B cell (primary cell): Measurements from ENCODE around the gene ZNRD2. TPM values are rescaled to one million over a fixed set of nuclear protein-coding genes. Genes with fewer than 3 reads are reported as not detected.

Experiments used
- ATAC-seq: fragments of 200-7000 bp; cut with Tn5 transposase; one replicate; pipeline ENCODE4 v1.10.0; 2021; ENCODE audit warnings: low read depth, mild to moderate bottlenecking, moderate number of reproducible peaks, moderate library complexity
- CTCF ChIA-PET: fragments of 350-600 bp; sonication (Branson Sonifier 250); formaldehyde crosslinking; loops from one replicate; lab custom pipeline; 2021; ENCODE audit warnings: antibody characterized with exemption, inconsistent platforms; lab: Charles Lee
- POLR2A ChIA-PET: fragments of 350-600 bp; sonication (Branson Sonifier 250); formaldehyde crosslinking; loops from one replicate; lab custom pipeline; 2021; ENCODE audit warnings: antibody characterized with exemption; lab: Charles Lee
- DNase-seq: peaks from one replicate; pipeline ENCODE4 v3.0.0; 2013
- H2AFZ ChIP-seq: 2 replicates; pipeline ENCODE4 v1.6.1; 2012; ENCODE audit warnings: mild to moderate bottlenecking, low read depth, low read length; ENCODE audit not compliant: insufficient read depth, poor library complexity, severe bottlenecking
- H3K27ac ChIP-seq, 2 donors: 1 replicate in 1 of 2; 2 replicates in 1 of 2; pipeline ENCODE4 v1.5.1; 2012 to 2013; ENCODE audit warnings: low read length in 2 of 2, mild to moderate bottlenecking in 2 of 2, moderate library complexity in 1 of 2
- H3K27me3 ChIP-seq, 4 experiments: fragments of 200-600 bp in 1 of 4; sonication (generic) in 1 of 4; replicated peaks in 1 of 4; 1 replicate in 2 of 4; 2 replicates in 2 of 4; pipeline versions ENCODE4 v1.6.1 to v1.7.0; 2013 to 2016; ENCODE audit warnings: low read length in 3 of 4, mild to moderate bottlenecking in 2 of 4, mixed read lengths in 1 of 4, moderate library complexity in 1 of 4; ENCODE audit not compliant: insufficient read depth in 4 of 4, control insufficient read depth in 3 of 4; ENCODE audit errors: control extremely low read depth in 1 of 4
- H3K36me3 ChIP-seq, 2 experiments: replicated peaks in 1 of 2; 1 replicate in 1 of 2; 2 replicates in 1 of 2; pipeline versions ENCODE4 v1.6.1 to v1.7.1; 2013; ENCODE audit warnings: low read length in 1 of 2; ENCODE audit not compliant: insufficient read depth in 2 of 2, control insufficient read depth in 1 of 2; ENCODE audit errors: control extremely low read depth in 1 of 2, extremely low read depth in 1 of 2
- H3K4me1 ChIP-seq, 2 donors: fragments of 200-600 bp in 1 of 2; sonication (generic) in 1 of 2; 1 replicate in 1 of 2; 2 replicates in 1 of 2; pipeline versions ENCODE4 v1.5.1 to v1.6.1; 2013 to 2017; ENCODE audit warnings: low read length in 2 of 2; ENCODE audit not compliant: control insufficient read depth in 2 of 2, insufficient read depth in 2 of 2
- H3K4me2 ChIP-seq: replicated peaks from 2 replicates; pipeline ENCODE3; 2012; ENCODE audit warnings: mild to moderate bottlenecking, low read depth, low read length; ENCODE audit not compliant: poor library complexity, severe bottlenecking
- H3K4me3 ChIP-seq, 5 experiments: fragments of 200-600 bp in 1 of 5; sonication (generic) in 1 of 5; 1 replicate in 3 of 5; 2 replicates in 2 of 5; pipeline versions ENCODE4 v1.5.1 to v1.7.0; 2011 to 2016; ENCODE audit warnings: low read length in 4 of 5, mild to moderate bottlenecking in 4 of 5, low read depth in 2 of 5, control low read depth in 1 of 5, moderate library complexity in 1 of 5; ENCODE audit not compliant: insufficient read depth in 1 of 5; ENCODE audit errors: control extremely low read depth in 1 of 5, extremely low read depth in 1 of 5
- H3K79me2 ChIP-seq: fragments of 200-600 bp; sonication (generic); one replicate; pipeline ENCODE4 v1.6.0; 2016; ENCODE audit warnings: low read length; ENCODE audit not compliant: control insufficient read depth, insufficient read depth
- H3K9ac ChIP-seq: fragments of 200-600 bp; sonication (generic); 2 replicates; pipeline ENCODE4 v1.6.1; 2017; ENCODE audit warnings: mild to moderate bottlenecking, low read length, moderate library complexity
- H3K9me3 ChIP-seq, 3 donors: one replicate each; pipeline versions ENCODE4 v1.6.1 to v1.7.1; 2013; ENCODE audit warnings: low read length in 2 of 3; ENCODE audit not compliant: control insufficient read depth in 2 of 3, insufficient read depth in 1 of 3; ENCODE audit errors: control extremely low read depth in 1 of 3
- H4K20me1 ChIP-seq: 2 replicates; pipeline ENCODE4 v1.6.0; 2012; ENCODE audit warnings: mild to moderate bottlenecking, low read length; ENCODE audit not compliant: insufficient read depth, control insufficient read depth, poor library complexity, severe bottlenecking
- H3K27ac Mint-ChIP-seq: one replicate; pipeline ENCODE4 v1.8.0; 2021; ENCODE audit warnings: mixed read lengths
- H3K27me3 Mint-ChIP-seq: one replicate; pipeline ENCODE4 v1.8.0; 2021; ENCODE audit warnings: mixed read lengths
- H3K4me1 Mint-ChIP-seq: one replicate; pipeline ENCODE4 v1.8.0; 2021; ENCODE audit warnings: mixed read lengths
- H3K4me3 Mint-ChIP-seq: one replicate; pipeline ENCODE4 v1.8.0; 2021; ENCODE audit warnings: mixed read lengths
- H3K9me3 Mint-ChIP-seq: one replicate; pipeline ENCODE4 v1.8.0; 2022; ENCODE audit warnings: mixed read lengths; ENCODE audit not compliant: insufficient read depth
- CTCF ChIP-seq: fragments of 200-600 bp; IDR thresholded peaks from one replicate; pipeline ENCODE4 v1.8.0; 2022; ENCODE audit warnings: antibody characterized with exemption, mild to moderate bottlenecking
- EZH2 ChIP-seq: IDR thresholded peaks from 2 replicates; pipeline ENCODE4 v1.6.1; 2012; ENCODE audit warnings: borderline replicate concordance, low read depth, mild to moderate bottlenecking, moderate library complexity, low read length; ENCODE audit not compliant: insufficient read depth, poor library complexity, severe bottlenecking
- WGBS: methylation state at CpG from one replicate; pipeline ENCODE4 v1.1.5; 2013; ENCODE audit warnings: missing lambda C conversion rate; ENCODE audit not compliant: insufficient coverage; 5-methylcytosine and 5-hydroxymethylcytosine counted together
- intact Hi-C: fragments of 100-400 bp; cut with micrococcal nuclease; formaldehyde crosslinking; loops from one replicate; pipeline ENCODE4 v1.10.0; 2022
- polyA plus RNA-seq: library from polyadenylated mRNA; depleted of rRNA; stranded (reverse); fragments of >200 nt; gene quantifications from 2 replicates; pipeline ENCODE4 v1.2.3, GENCODE V29; 2012
- total RNA-seq, 2 donors: library from RNA; stranded (reverse); fragments of 120-200 nt in 1 of 2; gene quantifications; 1 replicate in 1 of 2; 2 replicates in 1 of 2; pipeline versions ENCODE4 v1.2.3 to v1.2.4, GENCODE V29; 2013 to 2022

ZNRD2 gene
- total and polyA plus RNA-seq, 2 donors (not counting 1 experiment from before 2014, with no cell fraction given): 22.1 to 112 TPM

GRCh38 chr11:65545853-65546216, 24.4 kb upstream of the ZNRD2 start:
- WGBS: 33% methylated on average over 3 of the region's 4 CpGs
- Histone ChIP-seq H3K27me3 (no peaks in the 10 kb centered on the region), H3K27ac (peak overlapping the region; percentile 79 to 93), H3K4me1 (peaks cover 36 to 52% of the 10 kb centered on the region in 2 donors), H2AFZ (no peak overlapping the region), H3K9me3 (no peaks in the 10 kb centered on the region), H3K4me3 (peak overlapping the region in 3 of 5 experiments; percentile 31 to 55 (median 48)), H3K9ac (no peak overlapping the region), H3K36me3 (no peaks in the 10 kb centered on the region), H4K20me1 (no peaks in the 10 kb centered on the region), H3K4me2 (peak overlapping the region; percentile 90), H3K79me2 (no peaks in the 10 kb centered on the region)
- Mint-ChIP-seq H3K4me3 (peak overlapping the region; percentile 89), H3K9me3 (no peaks in the 10 kb centered on the region), H3K27ac (peak overlapping the region; percentile 93), H3K27me3 (no peaks in the 10 kb centered on the region), H3K4me1 (peaks cover 58% of the 10 kb centered on the region)
- DNase-seq (no peak), ATAC-seq (no peak)
- intact Hi-C loops: loop anchor here (1.0 to 10.0 kb wide), 3 partner anchors 24 to 431 kb away; partner anchors contain the start of genes PCNX3, TM7SF2, ZNHIT2 and ZNRD2
- ChIA-PET CTCF (interaction anchor here (1.3 to 9.2 kb wide), 3 partner anchors 26 to 69 kb away, joined by 3 to 144 read pairs (median 86); partner anchors contain the start of genes FAM89B and ZNRD2), POLR2A (interaction anchor here (0.6 to 3.2 kb wide), 5 partner anchors 13 to 94 kb away, joined by 3 to 11 read pairs (median 3); partner anchors contain the start of genes FAM89B, LTBP3 and ZNRD2)
- TF ChIP-seq CTCF: no peak
- TF ChIP-seq EZH2: no peak
